Measurements from ENCODE around the gene RNF207.

Gene RNF207

GRCh38 chr1:6205849-6206519 is at the start of gene RNF207:
Gene RNF207 (plus strand): TSS chr1:6206119. CDS start chr1:6206536, 417 bp downstream.
- DNase-seq, result peak; percentile 81

DNA sequence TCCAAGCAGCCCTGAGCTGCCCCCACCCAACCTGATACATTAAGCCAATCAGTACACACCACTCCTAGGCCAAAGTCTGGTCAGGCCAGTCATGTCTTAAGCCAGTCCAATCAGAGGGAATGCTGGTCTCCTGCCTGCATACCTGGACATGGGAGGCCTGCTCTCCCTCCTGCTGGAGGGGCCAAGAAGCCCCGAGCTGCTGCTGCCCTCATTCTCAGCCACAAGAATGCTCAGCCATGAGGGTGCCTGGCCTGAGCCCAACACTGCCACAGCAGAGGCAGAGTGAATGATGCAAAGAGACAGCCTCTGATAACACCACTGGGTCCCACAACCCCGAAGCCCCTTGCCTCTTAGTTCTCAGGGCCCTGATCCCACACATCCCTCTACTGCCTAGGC is 48.8 kb upstream of the RNF207 start:
- DNase-seq, result no peak

DNA sequence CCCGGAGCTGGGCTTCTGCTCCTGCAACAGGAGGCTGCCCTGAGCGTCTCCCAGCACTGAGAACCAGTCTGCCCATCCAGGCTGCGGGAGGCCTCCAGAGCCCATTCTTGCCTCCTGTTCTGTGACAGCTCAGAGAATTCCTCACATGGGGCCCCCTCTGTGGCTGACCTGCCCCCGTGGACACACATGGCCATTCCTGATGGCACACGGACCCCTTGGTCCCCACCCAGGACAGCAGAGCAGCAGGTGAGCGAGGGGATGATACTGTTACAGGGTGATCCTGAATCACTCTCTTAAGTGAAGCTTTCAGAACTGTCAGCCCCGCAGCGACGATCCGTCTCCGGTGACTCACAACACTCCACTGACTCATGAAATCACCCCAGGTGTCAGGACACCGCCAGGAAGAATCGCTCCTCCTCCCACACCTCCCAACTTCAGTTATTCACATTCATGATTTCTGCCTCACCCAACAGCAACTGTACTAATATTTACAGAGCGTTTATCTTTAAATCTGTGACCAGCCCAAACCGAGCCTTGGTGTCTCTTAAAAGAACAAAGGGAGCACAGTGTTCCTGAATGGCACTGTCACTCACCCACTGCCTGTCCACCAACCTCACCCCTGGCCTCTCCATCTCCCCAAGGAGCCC is 48.3 kb upstream of the RNF207 start:
- no peak for DNase-seq

DNA sequence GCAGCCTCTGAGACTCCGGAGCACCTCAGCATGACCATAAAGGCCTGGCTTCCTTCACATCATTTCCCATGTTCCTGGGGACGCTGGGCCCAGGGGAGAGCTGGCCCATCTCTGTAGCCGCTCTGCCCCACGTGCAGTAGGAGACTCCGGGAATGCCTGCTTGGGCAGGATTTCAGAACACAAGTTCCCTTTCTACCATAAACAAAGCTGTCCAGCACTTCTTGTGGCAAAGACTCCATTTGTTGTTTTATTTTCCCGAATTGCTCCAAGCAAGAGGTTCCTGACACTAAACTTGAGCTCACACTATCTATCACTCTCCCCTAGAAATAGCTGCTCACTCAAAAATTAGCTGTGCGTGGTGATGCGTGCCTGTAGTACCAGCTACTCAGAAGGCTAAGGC is 47.7 kb upstream of the RNF207 start:
- DNase-seq, result no peak

- DNase-seq, result no peak
These were observed 43.6 kb upstream of the RNF207 start for GRCh38 chr1:6162341-6162740.

DNA sequence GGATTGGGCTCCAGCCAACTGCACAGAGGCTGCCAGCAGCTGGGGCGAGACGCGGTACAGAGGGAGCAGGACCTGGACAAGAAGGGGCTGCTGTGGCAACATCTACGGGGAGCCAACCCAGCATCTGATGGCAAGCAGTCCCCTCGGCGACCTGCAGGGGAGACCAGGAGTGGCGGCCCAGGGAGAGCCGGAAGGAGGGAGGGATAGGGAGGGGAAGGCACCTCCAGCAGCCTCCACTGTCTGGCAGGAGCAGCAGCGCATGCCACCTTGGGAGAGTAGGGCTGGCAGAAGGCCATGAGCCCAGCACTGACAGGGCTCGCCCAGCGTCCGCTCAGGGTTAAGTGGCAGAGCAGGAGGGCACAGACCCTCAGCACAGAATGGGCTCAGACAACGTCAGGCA is 43.1 kb upstream of the RNF207 start:
- no peak for DNase-seq

DNA sequence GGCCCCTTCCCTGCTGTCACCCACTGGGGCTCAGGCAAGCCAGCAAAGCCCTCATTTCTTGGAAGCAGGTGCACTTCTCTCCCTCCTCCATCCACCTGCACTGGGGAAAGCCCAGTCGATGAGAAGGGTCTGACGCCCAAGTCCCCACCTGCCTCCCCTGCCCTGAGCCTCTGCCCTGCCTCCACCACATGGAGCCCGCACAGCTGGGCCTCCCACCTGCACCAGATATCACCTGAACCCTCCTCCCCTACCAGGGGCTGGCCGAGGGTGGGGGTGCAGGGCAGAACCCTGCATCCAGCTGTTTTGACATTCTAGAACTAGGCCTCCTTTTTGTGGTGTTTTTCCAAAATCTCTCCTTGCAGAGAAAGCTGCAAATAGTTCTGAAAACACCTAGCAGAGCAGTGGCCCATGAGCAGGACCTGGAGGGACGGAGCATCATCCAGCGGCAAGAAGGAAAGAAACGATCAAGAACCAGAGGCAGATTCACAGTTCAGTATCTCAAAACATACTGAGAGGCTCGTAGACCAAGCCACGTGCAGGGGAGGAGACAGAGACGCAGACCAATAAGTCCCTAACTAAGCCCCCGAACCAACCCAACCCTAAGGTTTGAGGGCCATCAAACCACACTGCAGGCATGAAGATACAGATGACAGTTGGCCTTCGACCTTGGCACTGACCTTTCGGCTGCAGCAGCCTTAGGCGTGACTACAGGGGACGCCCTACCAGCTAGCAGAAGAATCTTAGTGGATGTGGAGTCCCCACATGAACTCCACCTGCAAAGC is 42.5 kb upstream of the RNF207 start:
- DNase-seq, result no peak

GRCh38 chr1:6163973-6164617 is 41.8 kb upstream of the RNF207 start:
- DNase-seq, result no peak

DNA sequence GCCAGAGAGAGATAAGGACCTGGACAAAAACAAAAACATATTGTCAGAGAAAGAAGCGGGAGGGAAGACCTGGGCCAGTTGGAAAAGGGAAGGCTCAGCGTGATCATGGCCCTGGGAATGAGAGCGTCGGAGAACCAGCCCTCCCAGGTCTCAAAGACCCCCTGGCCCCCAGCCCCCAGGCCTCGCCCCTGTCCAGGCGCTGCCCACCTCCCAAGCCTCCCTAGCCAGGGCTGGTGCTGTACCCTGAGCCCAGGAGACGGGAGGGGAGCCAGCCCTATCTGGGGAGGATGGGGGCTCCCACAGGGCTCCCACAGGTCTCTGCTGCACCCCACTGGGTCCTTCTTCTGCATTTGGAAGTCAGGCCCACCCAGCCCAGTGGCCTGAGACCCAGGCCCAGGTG is 40.9 kb upstream of the RNF207 start:
- no peak for DNase-seq

GRCh38 chr1:6165441-6165985 is 40.4 kb upstream of the RNF207 start:
- no peak for DNase-seq

DNA sequence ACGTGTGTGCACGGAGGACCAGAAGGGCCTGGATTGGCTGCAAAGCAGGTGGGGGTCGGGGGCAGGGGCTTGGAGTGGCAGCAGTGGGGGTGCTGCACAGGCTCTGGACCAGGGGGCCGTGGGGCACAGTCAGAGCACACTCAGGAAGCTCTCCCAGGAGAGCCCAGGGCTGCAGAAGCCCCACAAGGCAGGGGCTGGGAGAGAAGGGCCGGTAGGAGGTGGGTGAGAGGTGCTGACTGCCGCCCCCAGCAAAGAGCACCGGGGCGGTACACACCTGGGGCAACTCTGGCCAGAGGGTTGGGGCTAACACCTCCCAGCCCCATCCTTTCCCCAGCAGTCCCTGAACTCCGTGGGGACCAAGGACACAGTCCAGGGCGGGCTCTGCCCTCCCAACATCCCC is 39.7 kb upstream of the RNF207 start:
- no peak for DNase-seq

- DNase-seq, result no peak
These were observed 39.1 kb upstream of the RNF207 start for GRCh38 chr1:6166655-6167390.

GRCh38 chr1:6167391-6168303 is 38.3 kb upstream of the RNF207 start:
- no peak for DNase-seq

- no peak for DNase-seq
These were observed 36.9 kb upstream of the RNF207 start for GRCh38 chr1:6168947-6169586.

- no peak for DNase-seq
These were observed 35.7 kb upstream of the RNF207 start for GRCh38 chr1:6170116-6170741.

- no peak for DNase-seq
These were observed 35.1 kb upstream of the RNF207 start for GRCh38 chr1:6170742-6171201.

- no peak for DNase-seq
These were observed 34.3 kb upstream of the RNF207 start for GRCh38 chr1:6171548-6172124.

GRCh38 chr1:6172549-6172948 is 33.4 kb upstream of the RNF207 start:
- DNase-seq, result no peak

GRCh38 chr1:6174621-6175410 is 31.1 kb upstream of the RNF207 start:
- DNase-seq, result no peak

All from left hindlimb (tissue), 1 donor.